ENCODE results near the gene ZBTB2.

DNA sequence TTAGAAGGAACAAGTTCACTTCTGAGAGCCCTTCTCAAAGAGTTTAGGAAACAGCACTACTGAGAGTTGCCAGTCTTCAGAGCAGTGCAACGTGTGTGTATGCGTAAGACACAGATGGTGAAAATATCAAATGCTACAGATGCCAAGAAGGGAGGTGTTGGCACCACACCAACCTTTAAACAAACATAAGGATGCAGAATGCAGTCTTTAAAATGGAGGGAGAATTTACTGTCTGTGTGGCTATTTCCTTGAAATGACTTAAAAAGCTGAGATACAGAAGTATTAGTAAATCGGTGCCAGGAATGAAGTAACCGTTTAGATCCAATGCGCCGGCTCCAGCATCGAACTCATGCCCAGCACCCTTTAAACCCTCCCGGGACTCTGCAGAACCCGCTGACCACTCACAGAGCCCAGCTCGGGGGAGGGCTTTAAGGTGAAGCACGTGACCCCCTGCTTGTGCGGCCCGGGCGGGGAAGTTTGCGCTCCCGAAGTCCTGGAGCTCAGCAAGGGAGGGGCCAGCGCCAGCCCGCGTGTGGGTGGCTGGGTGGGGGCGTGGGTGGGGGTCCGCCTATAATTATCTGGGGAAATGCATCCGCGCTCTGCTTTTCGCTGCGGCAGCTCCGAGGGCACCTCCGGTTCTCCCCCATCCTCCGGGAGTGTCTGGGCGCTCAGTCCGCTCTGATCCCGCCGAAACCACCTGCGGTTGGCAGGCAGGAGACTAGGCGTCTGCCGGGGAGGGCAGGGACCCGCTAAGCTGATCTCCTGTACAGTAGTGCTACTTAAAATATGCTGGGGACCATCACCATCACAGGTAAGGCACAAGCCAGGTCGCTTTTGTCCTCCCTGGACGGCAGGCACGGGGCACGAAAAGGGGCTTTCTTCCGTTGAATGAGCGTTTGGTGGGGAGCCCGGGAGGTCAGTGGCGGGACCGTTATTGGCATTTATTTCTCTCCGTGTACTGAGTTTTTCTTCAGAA lies 66.0 kb downstream of the ZBTB2 start:
- no peak for TF ChIP-seq POLR2A (IDR thresholded peaks at IDR 0.05; ENCODE audit: low read depth, low read length)
- TF ChIP-seq TAF1 (IDR thresholded peaks at IDR 0.05; ENCODE audit: low read depth, low read length): no peak

Measured in GM12891 (cell line).